NCI-H2107 treated with DMSO at 0.1 percent for 48 hours (cell line): ENCODE measurements around the gene NBPF8.
"Not testable (repeated sequence)": the region's sequence is repeated elsewhere in the genome, so short reads cannot be mapped to it uniquely, and the experiment has no call there.

Source experiments
- DNase-seq: peaks from one replicate; lab custom pipeline; 2025; ENCODE audit not compliant: unreplicated experiment; lab: John Stamatoyannopoulos, UW

NBPF8 gene, protein sequence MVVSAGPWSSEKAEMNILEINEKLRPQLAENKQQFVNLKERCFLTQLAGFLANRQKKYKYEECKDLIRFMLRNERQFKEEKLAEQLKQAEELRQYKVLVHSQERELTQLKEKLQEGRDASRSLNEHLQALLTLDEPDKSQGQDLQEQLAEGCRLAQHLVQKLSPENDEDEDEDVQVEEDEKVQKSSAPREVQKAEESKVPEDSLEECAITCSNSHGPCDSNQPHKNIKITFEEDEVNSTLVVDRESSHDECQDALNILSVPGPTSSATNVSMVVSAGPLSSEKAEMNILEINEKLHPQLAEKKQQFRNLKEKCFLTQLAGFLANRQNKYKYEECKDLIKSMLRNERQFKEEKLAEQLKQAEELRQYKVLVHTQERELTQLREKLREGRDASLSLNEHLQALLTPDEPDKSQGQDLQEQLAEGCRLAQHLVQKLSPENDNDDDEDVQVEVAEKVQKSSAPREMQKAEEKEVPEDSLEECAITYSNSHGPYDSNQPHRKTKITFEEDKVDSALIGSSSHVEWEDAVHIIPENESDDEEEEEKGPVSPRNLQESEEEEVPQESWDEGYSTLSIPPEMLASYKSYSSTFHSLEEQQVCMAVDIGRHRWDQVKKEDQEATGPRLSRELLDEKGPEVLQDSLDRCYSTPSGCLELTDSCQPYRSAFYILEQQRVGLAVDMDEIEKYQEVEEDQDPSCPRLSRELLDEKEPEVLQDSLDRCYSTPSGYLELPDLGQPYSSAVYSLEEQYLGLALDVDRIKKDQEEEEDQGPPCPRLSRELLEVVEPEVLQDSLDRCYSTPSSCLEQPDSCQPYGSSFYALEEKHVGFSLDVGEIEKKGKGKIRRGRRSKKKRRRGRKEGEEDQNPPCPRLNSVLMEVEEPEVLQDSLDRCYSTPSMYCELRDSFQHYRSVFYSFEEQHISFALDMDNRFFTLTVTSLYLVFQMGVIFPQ

DNA sequence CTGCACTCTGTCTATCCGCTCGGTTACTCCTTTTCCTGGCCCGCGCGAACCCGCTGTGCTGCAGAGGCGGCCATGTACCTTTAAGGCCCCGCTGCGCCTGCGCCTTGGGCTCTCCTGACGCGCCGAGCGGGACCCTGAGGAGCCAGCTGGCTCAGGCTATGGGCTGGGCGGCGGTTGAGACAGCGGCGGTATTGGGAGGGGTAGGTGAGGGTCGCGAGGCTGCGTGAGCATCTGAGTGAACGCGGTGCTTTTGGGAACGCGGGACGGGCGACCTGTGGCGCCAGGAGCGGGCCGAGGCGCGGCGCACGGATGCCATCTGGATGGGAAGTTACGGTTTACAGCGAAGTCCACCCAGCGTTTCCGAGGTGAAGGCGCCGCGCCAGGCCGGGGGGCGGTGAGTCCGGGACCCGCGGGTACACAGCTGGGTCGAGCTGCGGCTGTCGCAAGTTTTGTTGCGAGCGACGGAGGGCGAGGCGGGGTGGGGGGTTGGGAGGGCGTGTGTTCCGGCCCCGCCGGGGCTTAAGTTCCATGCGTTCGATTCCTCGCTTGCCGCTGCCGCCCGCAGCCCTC lies at the start of gene NBPF8:
Gene NBPF8, plus strand, starts transcription at position 125 of the 570 bp plus-strand sequence. CDS start 21,488 bp downstream, outside the sequence.
- not testable (repeated sequence) for DNase-seq

- not testable (repeated sequence) for DNase-seq
Observed at GRCh38 chr1:120367709-120368108, 47.1 kb upstream of the NBPF8 start.

- DNase-seq: not testable (repeated sequence)
Observed at GRCh38 chr1:120386651-120387050, 28.2 kb upstream of the NBPF8 start.

DNA sequence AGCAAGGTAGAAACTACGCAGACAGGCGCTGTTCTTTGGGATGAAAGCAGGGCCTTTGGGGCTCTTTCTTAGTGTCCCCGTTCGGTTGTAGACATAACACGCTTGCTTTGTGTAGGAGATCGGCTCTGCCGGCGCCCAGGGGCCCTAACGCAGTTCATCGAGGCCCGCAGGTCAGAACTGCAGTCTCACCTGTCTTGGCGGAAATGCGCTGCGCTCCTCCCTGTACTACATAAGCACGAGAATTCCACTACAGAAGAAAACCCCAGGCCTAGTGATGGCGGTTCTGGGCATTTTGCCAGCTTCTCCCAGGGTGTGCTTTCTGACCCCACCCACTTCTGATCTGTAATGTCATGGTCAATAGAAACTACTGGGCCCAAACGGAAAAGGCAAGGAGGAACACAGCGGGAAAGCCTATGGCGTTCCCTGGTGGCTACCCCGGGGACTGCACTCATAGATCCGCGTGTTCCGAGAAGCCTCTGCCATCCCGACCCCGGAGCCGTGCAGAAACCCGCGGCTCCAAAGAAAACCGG lies 26.2 kb upstream of the NBPF8 start:
- not testable (repeated sequence) for DNase-seq

DNA sequence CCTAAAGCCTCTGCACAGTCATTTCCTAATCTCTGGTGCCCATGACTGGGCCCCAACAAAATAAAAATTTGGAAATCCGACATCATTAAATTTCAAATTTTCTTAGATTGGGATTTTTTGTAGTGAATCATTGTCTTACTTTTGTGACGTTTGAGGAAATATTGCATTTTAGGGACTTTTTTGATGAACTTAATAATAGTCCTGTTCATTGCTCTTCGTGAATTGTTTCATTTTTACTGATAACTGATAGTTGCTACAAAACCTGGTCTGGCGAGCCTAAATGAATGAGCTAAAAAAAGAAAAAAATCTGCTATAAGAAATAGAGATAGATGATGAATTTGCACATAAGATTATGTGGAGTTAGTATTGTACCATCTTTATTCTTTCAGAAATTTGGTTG lies 23.5 kb upstream of the NBPF8 start:
- DNase-seq: not testable (repeated sequence)

GRCh38 chr1:120393316-120394232 lies 21.3 kb upstream of the NBPF8 start:
- DNase-seq: not testable (repeated sequence)

DNA sequence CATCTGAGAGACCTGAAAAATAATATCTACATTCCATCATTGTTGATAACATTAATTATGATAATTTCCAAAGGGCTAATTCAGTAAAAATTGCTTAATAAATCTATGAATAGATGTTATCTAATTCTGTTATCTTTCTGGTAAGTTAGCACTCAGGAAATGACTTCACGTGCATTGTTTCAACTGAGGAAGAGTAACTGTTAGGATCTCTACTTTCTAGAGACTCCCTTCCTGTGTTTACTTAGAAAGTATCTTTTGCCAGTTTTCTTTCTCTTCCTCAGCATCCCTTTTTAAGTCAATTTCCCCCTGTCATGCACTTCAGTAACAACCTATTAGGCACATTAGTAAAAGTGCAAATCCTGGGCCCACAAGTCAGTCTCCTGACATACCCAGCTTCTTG lies 9.5 kb upstream of the NBPF8 start:
- not testable (repeated sequence) for DNase-seq

- DNase-seq: not testable (repeated sequence)
Observed at GRCh38 chr1:120414451-120414850, 384 bp upstream of the NBPF8 start.

DNA sequence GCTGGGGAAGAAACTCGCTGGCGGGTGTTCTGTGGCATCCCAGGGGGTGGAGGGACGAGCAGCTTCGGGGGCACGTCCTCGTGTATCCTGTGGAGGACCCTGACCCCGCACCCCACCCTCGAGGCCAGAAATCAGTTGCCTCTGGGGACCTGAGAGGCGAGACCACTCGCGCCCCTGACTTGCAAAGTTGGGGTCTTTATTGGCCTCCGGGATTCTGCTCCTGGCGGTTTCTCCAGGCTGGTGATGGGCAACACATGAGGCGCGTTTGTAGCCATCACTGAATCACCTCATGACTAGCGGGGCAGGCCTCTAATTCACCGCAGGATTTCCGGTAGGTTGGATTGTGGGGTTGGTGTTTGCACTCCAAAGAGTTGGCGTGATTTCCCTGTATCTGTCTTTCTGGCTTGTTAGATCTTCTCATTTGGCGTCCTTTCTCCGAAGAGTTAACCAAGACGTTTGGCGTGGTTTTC lies 692 bp downstream of the NBPF8 start:
- DNase-seq: peak; percentile 2

- not testable (repeated sequence) for DNase-seq
Observed at GRCh38 chr1:120425063-120425462, 10.2 kb downstream of the NBPF8 start.

DNA sequence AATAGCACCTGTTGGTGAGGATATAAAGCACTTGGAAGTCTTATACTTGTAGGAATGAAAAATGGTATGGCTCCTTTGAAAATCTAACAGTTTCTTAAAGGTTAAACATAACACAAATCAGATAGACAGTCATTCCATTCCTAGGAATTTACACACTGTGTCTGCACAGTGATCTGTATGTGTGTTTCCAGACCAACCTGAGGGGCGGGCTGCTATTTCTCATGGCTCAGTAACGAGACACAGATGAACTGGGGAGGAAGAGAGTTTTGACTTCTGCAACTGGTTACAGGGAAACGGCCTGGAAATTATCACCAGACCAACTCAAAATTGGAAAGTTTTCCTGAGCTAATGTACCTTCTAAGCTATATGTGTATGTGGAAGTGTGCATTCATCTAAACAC lies 16.8 kb downstream of the NBPF8 start:
- not testable (repeated sequence) for DNase-seq

GRCh38 chr1:120433831-120434230 lies 19.0 kb downstream of the NBPF8 start:
- DNase-seq: not testable (repeated sequence)

GRCh38 chr1:120449124-120449523 lies 34.3 kb downstream of the NBPF8 start:
- DNase-seq: not testable (repeated sequence)
